ENCODE data around the gene MYT1.

MYT1 gene

GRCh38 chr20:64156136-64156885 lies 7.9 kb upstream of the MYT1 start:
- H3K4me1 ChIP-seq (ENCODE audit: control insufficient read depth, insufficient read depth, low read length, poor library complexity, severe bottlenecking), result peaks cover 8% of the 10 kb centered on the region
- H3K9me3 ChIP-seq (ENCODE audit: control insufficient read depth, low read length), result no peaks in the 10 kb centered on the region
- no peak overlapping the region for H3K27ac ChIP-seq (ENCODE audit: low read depth, low read length, severe bottlenecking)
- no peaks in the 10 kb centered on the region for H3K36me3 ChIP-seq (ENCODE audit: control insufficient read depth, insufficient read depth, low read length)
- WGBS, 2 experiments (ENCODE audit: insufficient coverage in 2 of 2), result 58 to 61% methylated on average over 7 to 9 of the region's 9 CpGs
- H3K4me3 ChIP-seq (ENCODE audit: extremely low read depth, insufficient read depth, low read length, poor library complexity, severe bottlenecking), result no peak overlapping the region

DNA sequence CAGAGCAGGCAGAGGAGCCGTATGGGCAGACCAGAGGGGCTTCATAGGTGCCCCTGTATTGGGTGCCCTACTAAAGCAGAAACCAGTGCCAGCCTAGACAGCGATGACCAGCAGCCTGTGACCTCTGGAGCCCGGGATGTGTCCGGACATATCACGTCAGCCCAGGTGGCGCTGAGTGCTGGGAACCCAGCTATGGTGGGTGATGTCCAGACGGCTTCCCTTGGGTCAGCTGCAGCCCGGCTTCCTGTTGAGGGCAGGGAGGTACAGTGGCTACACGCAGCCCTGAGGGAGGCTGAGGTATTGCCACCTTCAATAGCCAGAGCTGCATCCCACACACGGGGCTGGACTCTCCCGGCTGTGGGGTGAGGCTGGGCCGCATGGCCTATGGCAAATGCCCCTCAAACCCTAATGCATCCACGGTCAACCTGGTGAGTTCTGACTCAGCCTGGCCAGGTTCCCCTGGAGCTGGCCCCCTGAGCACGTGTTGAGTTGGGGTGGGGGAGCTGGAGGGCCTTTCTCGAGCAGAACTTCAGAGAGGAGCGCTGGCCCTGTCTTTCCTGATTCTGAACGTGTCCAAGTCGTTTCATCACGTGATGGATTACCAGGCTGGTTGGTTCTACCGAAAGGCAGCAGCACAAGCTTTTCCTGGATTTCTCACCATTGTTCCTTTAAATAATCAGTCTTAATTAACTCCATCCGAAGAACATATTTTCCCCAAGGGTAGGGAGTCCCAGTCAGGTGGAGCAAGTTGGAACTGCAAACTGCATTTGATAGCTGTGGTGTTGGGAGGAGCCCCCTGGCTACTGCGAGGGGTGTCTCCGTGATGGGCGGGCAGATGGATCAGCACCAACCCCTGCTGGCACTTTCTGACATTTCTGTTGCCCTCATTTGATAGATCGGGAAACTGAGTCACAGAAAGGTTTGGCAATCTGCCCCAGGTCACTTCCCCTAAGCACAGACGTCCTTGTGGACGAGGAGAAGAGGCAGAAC lies 7.1 kb upstream of the MYT1 start:
- WGBS, 2 experiments (ENCODE audit: insufficient coverage in 2 of 2), result 89 to 94% methylated on average over 21 to 23 of the region's 27 CpGs
- H3K36me3 ChIP-seq (ENCODE audit: control insufficient read depth, insufficient read depth, low read length), result no peaks in the 10 kb centered on the region
- H3K27ac ChIP-seq (ENCODE audit: low read depth, low read length, severe bottlenecking), result no peak overlapping the region
- no peaks in the 10 kb centered on the region for H3K9me3 ChIP-seq (ENCODE audit: control insufficient read depth, low read length)
- peaks cover 8% of the 10 kb centered on the region for H3K4me1 ChIP-seq (ENCODE audit: control insufficient read depth, insufficient read depth, low read length, poor library complexity, severe bottlenecking)
- H3K4me3 ChIP-seq (ENCODE audit: extremely low read depth, insufficient read depth, low read length, poor library complexity, severe bottlenecking), result no peak overlapping the region

DNA sequence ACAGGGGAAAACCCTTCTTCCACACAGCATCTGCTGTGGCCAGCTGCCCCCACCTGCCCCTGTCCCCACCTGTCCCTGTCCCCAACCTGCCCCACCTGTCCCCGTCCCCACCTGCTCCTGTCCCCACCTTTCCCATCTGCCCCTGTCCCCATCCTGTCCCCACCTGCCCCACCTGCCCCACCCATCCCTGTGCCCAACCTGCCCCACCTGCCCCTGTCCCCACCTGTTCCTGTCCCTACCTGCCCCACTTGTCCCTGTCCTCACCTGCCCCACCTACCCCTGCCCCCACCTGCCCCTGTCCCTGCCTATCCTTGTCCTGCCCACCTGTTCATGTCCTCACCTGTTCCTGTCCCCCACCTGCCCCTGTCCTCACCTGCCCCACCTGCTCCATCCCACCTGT lies 6.4 kb upstream of the MYT1 start:
- H3K27ac ChIP-seq (ENCODE audit: low read depth, low read length, severe bottlenecking), result no peak overlapping the region
- H3K4me1 ChIP-seq (ENCODE audit: control insufficient read depth, insufficient read depth, low read length, poor library complexity, severe bottlenecking), result peaks cover 8% of the 10 kb centered on the region
- no peak overlapping the region for H3K4me3 ChIP-seq (ENCODE audit: extremely low read depth, insufficient read depth, low read length, poor library complexity, severe bottlenecking)
- WGBS, 2 experiments (ENCODE audit: insufficient coverage in 2 of 2), result no CpG with 5 or more reads among the region's 1 CpG
- no peaks in the 10 kb centered on the region for H3K9me3 ChIP-seq (ENCODE audit: control insufficient read depth, low read length)
- H3K36me3 ChIP-seq (ENCODE audit: control insufficient read depth, insufficient read depth, low read length), result no peaks in the 10 kb centered on the region

GRCh38 chr20:64158346-64159285 lies 5.6 kb upstream of the MYT1 start:
- 65 to 75% methylated on average over 7 of the region's 9 CpGs for WGBS, 2 experiments (ENCODE audit: insufficient coverage in 2 of 2)
- H3K4me1 ChIP-seq (ENCODE audit: control insufficient read depth, insufficient read depth, low read length, poor library complexity, severe bottlenecking), result peaks cover 8% of the 10 kb centered on the region

DNA sequence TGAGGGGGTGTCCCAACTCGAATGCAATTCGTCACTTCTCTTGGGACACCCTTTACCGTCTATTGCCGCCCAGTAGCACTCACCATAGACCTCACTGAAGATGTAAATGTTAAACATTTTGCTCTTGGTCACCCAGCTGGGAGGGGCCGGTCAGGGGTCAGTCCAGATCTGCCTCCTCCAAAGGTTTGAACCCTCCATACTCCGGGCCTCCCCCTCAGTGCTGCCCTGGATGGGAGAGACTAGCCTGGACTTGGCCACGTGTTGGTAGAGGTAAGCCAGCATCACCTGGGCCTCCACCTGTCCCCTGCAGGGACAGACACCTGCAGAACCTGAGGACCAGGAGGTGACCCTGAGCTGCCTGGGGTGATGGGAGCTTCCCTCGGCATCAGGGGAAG lies 5.0 kb upstream of the MYT1 start:
- 83 to 94% methylated on average over 6 to 7 of the region's 8 CpGs for WGBS, 2 experiments (ENCODE audit: insufficient coverage in 2 of 2)
- no peak overlapping the region for H3K27ac ChIP-seq (ENCODE audit: low read depth, low read length, severe bottlenecking)
- peaks cover 8% of the 10 kb centered on the region for H3K4me1 ChIP-seq (ENCODE audit: control insufficient read depth, insufficient read depth, low read length, poor library complexity, severe bottlenecking)

More at GRCh38 chr20:64158346-64159285, 5.6 kb upstream of the MYT1 start:
- Histone ChIP-seq H3K36me3 (ENCODE audit: control insufficient read depth, insufficient read depth, low read length) (no peaks in the 10 kb centered on the region), H3K4me3 (ENCODE audit: extremely low read depth, insufficient read depth, low read length, poor library complexity, severe bottlenecking) (no peak overlapping the region), H3K9me3 (ENCODE audit: control insufficient read depth, low read length) (no peaks in the 10 kb centered on the region), H3K27ac (ENCODE audit: low read depth, low read length, severe bottlenecking) (no peak overlapping the region)

GRCh38 chr20:64159711-64160110 lies 4.5 kb upstream of the MYT1 start:
- 78 to 82% methylated on average over 5 of the region's 7 CpGs for WGBS, 2 experiments (ENCODE audit: insufficient coverage in 2 of 2)
- H3K9me3 ChIP-seq (ENCODE audit: control insufficient read depth, low read length), result no peaks in the 10 kb centered on the region
- no peaks in the 10 kb centered on the region for H3K36me3 ChIP-seq (ENCODE audit: control insufficient read depth, insufficient read depth, low read length)
- H3K27ac ChIP-seq (ENCODE audit: low read depth, low read length, severe bottlenecking), result no peak overlapping the region
- no peak overlapping the region for H3K4me3 ChIP-seq (ENCODE audit: extremely low read depth, insufficient read depth, low read length, poor library complexity, severe bottlenecking)
- H3K4me1 ChIP-seq (ENCODE audit: control insufficient read depth, insufficient read depth, low read length, poor library complexity, severe bottlenecking), result peaks cover 8% of the 10 kb centered on the region

More for the DNA sequence above, 5.0 kb upstream of the MYT1 start:
- Histone ChIP-seq H3K9me3 (ENCODE audit: control insufficient read depth, low read length) (no peaks in the 10 kb centered on the region), H3K36me3 (ENCODE audit: control insufficient read depth, insufficient read depth, low read length) (no peaks in the 10 kb centered on the region), H3K4me3 (ENCODE audit: extremely low read depth, insufficient read depth, low read length, poor library complexity, severe bottlenecking) (no peak overlapping the region)

- Histone ChIP-seq H3K36me3 (ENCODE audit: control insufficient read depth, insufficient read depth, low read length) (no peaks in the 10 kb centered on the region), H3K27ac (ENCODE audit: low read depth, low read length, severe bottlenecking) (no peak overlapping the region), H3K4me3 (ENCODE audit: extremely low read depth, insufficient read depth, low read length, poor library complexity, severe bottlenecking) (no peak overlapping the region), H3K9me3 (ENCODE audit: control insufficient read depth, low read length) (no peaks in the 10 kb centered on the region), H3K4me1 (ENCODE audit: control insufficient read depth, insufficient read depth, low read length, poor library complexity, severe bottlenecking) (peaks cover 8% of the 10 kb centered on the region)
- WGBS, 2 experiments (ENCODE audit: insufficient coverage in 2 of 2), result 19 to 35% methylated on average over 2 of the region's 5 CpGs
Measured at GRCh38 chr20:64160118-64160517, 4.1 kb upstream of the MYT1 start.

- Histone ChIP-seq H3K9me3 (ENCODE audit: control insufficient read depth, low read length) (no peaks in the 10 kb centered on the region), H3K4me1 (ENCODE audit: control insufficient read depth, insufficient read depth, low read length, poor library complexity, severe bottlenecking) (peaks cover 8% of the 10 kb centered on the region), H3K36me3 (ENCODE audit: control insufficient read depth, insufficient read depth, low read length) (no peaks in the 10 kb centered on the region), H3K4me3 (ENCODE audit: extremely low read depth, insufficient read depth, low read length, poor library complexity, severe bottlenecking) (no peak overlapping the region), H3K27ac (ENCODE audit: low read depth, low read length, severe bottlenecking) (no peak overlapping the region)
- 25 to 39% methylated on average over 25 to 30 of the region's 32 CpGs for WGBS, 2 experiments (ENCODE audit: insufficient coverage in 2 of 2)
Measured at GRCh38 chr20:64160526-64161355, 3.5 kb upstream of the MYT1 start.

DNA sequence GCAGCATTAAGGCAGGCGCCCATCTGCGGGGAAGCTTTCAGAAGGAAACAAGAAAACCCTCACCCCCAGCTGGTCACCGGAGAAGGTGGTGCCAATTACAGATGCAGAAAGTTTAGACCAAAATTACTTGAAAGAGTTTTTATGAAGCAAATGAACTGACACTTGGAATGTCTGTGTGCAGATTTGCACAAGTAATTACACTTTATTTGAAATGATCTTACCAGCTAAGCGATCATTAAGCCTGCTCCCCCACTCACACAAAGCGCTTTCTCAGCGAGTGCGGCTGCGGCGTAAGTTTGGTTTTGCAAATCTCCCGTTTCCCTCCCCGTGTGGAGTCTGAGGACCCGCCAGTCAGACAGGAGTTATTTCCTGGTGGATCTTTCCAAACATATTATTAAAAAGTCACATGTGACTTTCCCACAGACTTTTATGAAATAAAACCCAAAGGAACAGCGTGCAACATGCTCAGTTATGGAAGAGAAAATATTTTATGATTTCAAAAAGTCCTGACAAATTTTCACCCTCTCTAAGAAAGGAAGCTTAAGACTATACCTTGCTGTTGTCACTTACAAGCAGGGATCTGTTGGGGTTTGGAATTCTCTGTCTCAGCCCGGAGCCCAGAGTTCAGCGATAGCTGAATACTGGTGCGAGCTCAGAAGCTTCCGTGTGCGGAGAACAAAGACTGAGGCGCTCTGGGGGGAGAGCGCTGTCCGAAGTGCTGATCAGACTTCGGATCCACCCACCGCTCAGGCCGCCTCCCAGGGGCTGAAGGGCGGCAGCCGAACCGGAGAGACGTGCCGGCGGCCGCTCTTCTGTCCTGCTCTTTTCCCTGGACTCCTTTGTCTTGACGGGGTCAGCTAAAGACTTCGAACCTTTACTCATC lies 2.7 kb upstream of the MYT1 start:
- Histone ChIP-seq H3K9me3 (ENCODE audit: control insufficient read depth, low read length) (no peaks in the 10 kb centered on the region), H3K27ac (ENCODE audit: low read depth, low read length, severe bottlenecking) (peak overlapping the region; percentile 8), H3K4me1 (ENCODE audit: control insufficient read depth, insufficient read depth, low read length, poor library complexity, severe bottlenecking) (peaks cover 5% of the 10 kb centered on the region), H3K4me3 (ENCODE audit: extremely low read depth, insufficient read depth, low read length, poor library complexity, severe bottlenecking) (no peak overlapping the region), H3K36me3 (ENCODE audit: control insufficient read depth, insufficient read depth, low read length) (no peaks in the 10 kb centered on the region)
- WGBS, 2 experiments (ENCODE audit: insufficient coverage in 2 of 2), result 4 to 6% methylated on average over 22 to 28 of the region's 33 CpGs

Data from mesodermal cell (in vitro differentiated cells).